Measurements from ENCODE around the gene USP7.

GRCh38 chr16:8861563-8862308 is 102.0 kb downstream of the USP7 start:
- no peak for TF ChIP-seq CTCF (IDR thresholded peaks at IDR 0.05)
- TF ChIP-seq ZFX (IDR thresholded peaks at IDR 0.05; ENCODE audit: borderline replicate concordance), result no peak

Data from 22Rv1 (cell line).